Measurements from ENCODE around the gene SRRM4.
A peak's percentile ranks its signal among the peaks of the same experiment; 100 is the strongest.

Gene SRRM4

DNA sequence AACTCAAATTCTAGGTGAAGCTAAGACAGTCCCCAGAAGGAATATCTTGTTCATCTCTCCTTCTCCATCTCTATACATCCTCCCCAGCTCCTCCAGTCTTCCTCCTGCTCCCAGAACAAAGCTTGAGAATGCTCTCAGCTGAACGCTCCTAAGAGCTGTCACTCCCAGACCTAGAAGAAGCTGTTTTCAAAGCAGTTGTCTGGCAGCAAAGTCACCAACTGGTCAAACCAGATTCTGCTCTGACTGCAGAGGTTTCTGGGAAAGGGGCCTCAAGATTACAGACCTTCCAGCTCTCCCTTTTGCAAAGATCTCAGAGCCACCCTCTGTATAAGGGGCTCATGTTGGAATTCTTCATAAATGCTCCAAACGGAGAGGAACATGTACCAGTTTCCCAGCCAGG, 187.8 kb downstream of the SRRM4 start:
- Histone ChIP-seq H3K36me3 (ENCODE audit: control insufficient read depth, insufficient read depth, low read length) (no peaks in the 10 kb centered on the region), H3K9ac (ENCODE audit: low read length) (no peak overlapping the region), H3K27me3 (ENCODE audit: control insufficient read depth, insufficient read depth, low read length) (peaks cover 4% of the 10 kb centered on the region), H3K4me1 (ENCODE audit: control insufficient read depth, insufficient read depth, low read length) (no peaks in the 10 kb centered on the region), H3K4me3 (ENCODE audit: low read length) (no peak overlapping the region), H3K9me3 (ENCODE audit: control insufficient read depth, low read length) (no peaks in the 10 kb centered on the region)

DNA sequence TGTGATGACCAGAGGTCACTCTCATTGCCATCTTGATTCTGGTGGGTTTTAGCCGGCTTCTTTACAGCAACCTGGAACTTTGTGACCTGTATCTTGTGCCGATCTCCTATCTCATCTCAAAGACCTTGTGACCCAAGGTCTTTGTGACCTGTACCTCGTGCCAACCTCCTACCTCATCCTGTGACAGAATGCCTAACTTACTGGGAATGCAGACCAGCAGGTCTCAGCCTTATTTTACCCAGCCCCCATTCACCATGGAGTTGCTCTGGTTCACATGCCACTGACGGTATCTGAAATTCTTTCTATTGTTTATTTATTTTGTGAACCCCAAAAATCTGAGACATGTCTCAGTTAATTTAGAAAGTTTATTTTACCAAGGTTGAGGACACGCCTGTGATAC, 189.9 kb downstream of the SRRM4 start:
- Histone ChIP-seq H3K27me3 (ENCODE audit: control insufficient read depth, insufficient read depth, low read length) (peaks cover 5% of the 10 kb centered on the region), H3K4me3 (ENCODE audit: low read length) (no peak overlapping the region), H3K36me3 (ENCODE audit: control insufficient read depth, insufficient read depth, low read length) (no peaks in the 10 kb centered on the region), H3K9ac (ENCODE audit: low read length) (no peak overlapping the region), H3K9me3 (ENCODE audit: control insufficient read depth, low read length) (no peaks in the 10 kb centered on the region), H3K4me1 (ENCODE audit: control insufficient read depth, insufficient read depth, low read length) (no peaks in the 10 kb centered on the region)

DNA sequence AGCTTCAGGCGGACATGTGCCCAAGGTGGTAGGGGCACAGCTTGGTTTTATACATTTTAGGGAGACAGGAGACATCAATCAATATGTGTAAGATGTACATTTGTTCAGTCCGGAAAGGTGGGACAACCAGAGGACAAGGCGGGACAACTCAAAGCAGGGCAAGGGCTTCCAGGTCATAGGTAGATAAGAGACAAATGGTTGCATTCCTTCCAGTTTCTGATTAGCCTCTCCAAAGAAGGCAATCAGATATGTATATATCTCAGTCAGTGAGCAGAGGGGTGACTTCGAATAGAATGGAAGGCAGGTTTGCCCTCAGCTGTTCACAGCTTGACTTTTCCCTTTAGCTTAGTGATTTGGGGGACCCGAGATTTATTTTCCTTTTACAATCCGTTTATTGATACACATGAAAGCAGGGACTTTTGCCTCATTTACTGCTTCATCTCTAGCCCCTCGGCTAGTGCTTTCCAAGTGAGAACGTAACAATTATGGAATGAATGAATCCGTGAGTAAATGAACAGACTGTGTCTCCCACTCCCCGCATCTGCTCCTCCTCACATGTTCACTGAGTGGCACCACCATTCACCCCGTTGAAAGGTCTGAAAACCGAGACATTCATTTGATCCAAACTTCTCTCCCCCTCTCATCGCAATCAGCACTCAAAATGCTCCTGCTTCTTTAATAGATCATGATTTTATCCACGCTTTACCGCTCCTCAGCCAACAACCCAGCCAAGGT, 190.5 kb downstream of the SRRM4 start:
- peaks cover 6% of the 10 kb centered on the region for H3K27me3 ChIP-seq (ENCODE audit: control insufficient read depth, insufficient read depth, low read length)
- H3K4me1 ChIP-seq (ENCODE audit: control insufficient read depth, insufficient read depth, low read length), result no peaks in the 10 kb centered on the region
- no peak overlapping the region for H3K9ac ChIP-seq (ENCODE audit: low read length)
- H3K4me3 ChIP-seq (ENCODE audit: low read length), result no peak overlapping the region
- no peaks in the 10 kb centered on the region for H3K36me3 ChIP-seq (ENCODE audit: control insufficient read depth, insufficient read depth, low read length)
- H3K9me3 ChIP-seq (ENCODE audit: control insufficient read depth, low read length), result no peaks in the 10 kb centered on the region

DNA sequence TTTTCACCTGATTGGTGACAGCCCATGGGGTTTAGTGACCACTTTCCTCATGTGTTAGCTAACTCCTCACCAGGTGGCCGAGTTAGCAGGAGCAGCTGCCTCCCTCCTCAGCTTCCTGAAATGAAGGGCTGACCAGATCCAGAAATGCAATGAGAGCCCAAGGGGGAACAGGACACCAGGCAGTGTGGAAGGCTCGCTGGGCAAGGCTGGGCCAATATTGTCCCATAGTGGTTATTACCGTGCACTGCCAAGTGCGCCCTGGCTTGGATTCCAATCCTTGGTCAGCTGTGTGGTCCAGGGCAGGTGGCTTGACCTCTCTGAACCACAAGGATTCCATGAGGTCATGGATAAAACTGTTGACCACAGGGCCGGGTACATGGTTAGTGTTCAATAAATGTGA, 193.7 kb downstream of the SRRM4 start:
- peaks cover 13% of the 10 kb centered on the region for H3K27me3 ChIP-seq (ENCODE audit: control insufficient read depth, insufficient read depth, low read length)
- H3K9ac ChIP-seq (ENCODE audit: low read length), result no peak overlapping the region
- H3K36me3 ChIP-seq (ENCODE audit: control insufficient read depth, insufficient read depth, low read length), result no peaks in the 10 kb centered on the region
- no peaks in the 10 kb centered on the region for H3K9me3 ChIP-seq (ENCODE audit: control insufficient read depth, low read length)
- no peak overlapping the region for H3K4me3 ChIP-seq (ENCODE audit: low read length)
- H3K4me1 ChIP-seq (ENCODE audit: control insufficient read depth, insufficient read depth, low read length), result peaks cover 7% of the 10 kb centered on the region

DNA sequence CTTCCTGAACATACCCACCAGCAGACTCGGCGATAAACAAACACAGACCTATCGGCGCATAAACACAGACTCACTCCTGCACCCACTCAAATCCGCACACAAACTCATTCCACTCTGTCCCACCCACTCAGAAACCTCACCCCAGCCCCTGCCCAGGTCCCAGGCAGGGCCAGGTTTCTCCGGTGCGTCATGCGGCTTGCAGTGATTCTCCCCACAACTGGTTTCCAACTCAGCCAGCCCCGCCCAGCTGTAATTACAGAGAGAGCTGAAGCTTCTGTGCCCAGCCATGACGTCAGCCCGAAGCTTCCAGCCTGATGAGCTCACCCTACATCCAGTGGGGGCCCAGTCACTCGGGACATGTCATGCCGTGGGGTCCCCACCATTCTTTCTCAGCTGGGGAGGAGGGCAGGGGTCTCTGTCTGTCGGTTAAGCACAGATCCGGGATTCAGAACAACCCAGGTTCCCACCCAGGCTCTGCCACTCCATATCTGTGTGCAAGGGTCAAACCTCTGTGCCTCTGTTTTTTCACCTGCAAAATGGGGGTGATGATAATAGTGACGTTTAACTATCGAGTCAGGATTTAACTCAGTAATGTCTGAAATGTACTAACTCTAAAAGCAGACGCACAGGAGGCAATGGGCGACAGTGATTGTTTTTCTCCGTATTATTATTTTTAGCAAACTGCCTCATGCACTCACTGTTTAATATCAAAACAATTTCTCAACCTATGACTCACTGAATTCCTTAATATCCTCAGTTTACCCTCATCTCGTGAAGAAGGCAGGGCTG, 195.1 kb downstream of the SRRM4 start:
- Histone ChIP-seq H3K27me3 (ENCODE audit: control insufficient read depth, insufficient read depth, low read length) (peaks cover 13% of the 10 kb centered on the region), H3K9me3 (ENCODE audit: control insufficient read depth, low read length) (no peaks in the 10 kb centered on the region), H3K36me3 (ENCODE audit: control insufficient read depth, insufficient read depth, low read length) (no peaks in the 10 kb centered on the region), H3K9ac (ENCODE audit: low read length) (peak overlapping the region; percentile 57), H3K4me1 (ENCODE audit: control insufficient read depth, insufficient read depth, low read length) (peaks cover 7% of the 10 kb centered on the region), H3K4me3 (ENCODE audit: low read length) (no peak overlapping the region)

DNA sequence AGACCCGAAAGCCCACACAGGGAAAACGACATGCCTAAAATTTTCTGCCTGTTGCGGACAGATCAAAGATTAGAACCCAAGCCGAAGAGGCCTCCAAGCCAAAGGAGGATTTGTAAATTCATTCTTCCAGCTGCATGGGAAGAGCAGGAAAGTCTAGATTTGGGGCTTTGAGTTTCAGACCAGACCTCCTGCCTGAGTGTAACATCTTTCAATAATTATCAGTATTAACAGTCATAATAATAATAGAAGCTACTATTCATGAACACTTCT, 195.7 kb downstream of the SRRM4 start:
- H3K4me1 ChIP-seq (ENCODE audit: control insufficient read depth, insufficient read depth, low read length), result peaks cover 7% of the 10 kb centered on the region
- no peak overlapping the region for H3K4me3 ChIP-seq (ENCODE audit: low read length)
- H3K36me3 ChIP-seq (ENCODE audit: control insufficient read depth, insufficient read depth, low read length), result no peaks in the 10 kb centered on the region
- H3K9me3 ChIP-seq (ENCODE audit: control insufficient read depth, low read length), result no peaks in the 10 kb centered on the region
- H3K27me3 ChIP-seq (ENCODE audit: control insufficient read depth, insufficient read depth, low read length), result peaks cover 13% of the 10 kb centered on the region
- no peak overlapping the region for H3K9ac ChIP-seq (ENCODE audit: low read length)

DNA sequence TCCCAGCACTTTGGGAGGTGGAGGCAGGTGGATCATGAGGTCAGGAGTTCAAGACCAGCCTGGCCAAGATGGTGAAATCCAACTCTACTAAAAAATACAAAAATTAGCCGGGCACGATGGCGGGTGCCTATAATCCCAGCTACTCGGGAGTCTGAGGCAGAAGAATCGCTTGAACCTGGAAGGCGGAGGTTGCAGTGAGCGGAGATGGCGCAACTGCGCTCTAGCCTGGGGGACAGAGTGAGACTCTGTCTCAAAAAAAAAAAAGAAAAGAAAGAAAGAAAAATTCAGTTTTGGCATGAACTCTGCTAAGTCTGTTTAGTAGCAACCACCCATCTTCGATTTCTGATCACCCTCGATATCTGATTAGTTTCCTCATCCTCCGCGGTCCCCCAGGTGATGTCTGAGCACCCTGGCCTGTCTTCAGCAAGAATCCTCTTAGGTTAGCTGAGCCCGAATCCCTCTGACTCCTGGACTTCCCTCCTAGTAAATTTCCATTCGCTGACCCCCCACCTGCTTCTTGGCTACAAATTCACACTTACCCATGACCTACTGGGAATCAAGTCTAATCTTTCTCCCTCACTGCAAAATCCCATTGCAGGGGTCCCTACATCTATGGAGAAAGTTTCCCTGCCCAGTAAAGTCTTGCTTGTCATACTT, 196.5 kb downstream of the SRRM4 start:
- Histone ChIP-seq H3K9me3 (ENCODE audit: control insufficient read depth, low read length) (no peaks in the 10 kb centered on the region), H3K4me3 (ENCODE audit: low read length) (no peak overlapping the region), H3K4me1 (ENCODE audit: control insufficient read depth, insufficient read depth, low read length) (peaks cover 7% of the 10 kb centered on the region), H3K9ac (ENCODE audit: low read length) (no peak overlapping the region), H3K27me3 (ENCODE audit: control insufficient read depth, insufficient read depth, low read length) (peaks cover 13% of the 10 kb centered on the region), H3K36me3 (ENCODE audit: control insufficient read depth, insufficient read depth, low read length) (no peaks in the 10 kb centered on the region)

DNA sequence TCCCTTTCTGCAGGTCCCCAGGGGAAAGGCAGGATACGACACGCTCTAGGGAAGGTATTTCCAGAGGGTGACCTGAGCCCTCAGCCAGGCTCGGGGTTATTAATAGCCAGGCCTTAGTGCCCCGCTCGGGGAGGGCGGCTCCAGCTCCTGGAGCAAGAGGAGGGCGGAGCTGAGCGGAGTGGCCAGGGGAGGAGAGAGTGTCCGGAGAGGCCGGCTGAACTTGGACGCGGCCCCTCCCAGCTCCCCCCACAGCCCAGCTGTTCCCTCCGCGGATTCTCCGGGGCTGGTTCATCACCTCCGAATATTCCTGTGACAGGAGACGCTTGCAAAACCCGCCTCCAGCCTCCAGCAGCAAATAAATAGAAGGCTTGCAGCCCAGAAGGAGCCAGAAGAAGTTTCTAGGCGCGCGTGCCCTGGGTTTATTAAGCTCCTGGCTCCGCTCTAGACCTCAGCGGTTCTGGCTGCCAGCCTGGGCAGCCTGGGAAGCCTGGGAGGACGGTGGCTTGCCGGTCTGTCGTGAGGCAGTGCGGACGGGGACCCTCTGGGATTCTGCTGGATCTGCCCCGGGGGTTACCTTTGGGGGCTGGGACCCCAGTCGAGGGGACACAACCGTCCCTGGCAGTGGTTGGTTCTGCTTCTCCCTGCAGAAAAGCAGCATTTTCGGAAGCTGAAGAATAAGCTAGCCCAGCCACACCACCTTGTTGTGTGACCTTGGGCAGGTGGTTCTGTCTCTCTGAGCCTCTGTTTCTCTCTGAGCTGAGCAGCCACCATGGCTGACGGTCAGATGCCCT, 197.4 kb downstream of the SRRM4 start, which contains the start of gene HSPB8:
TSS of gene HSPB8 (plus strand) at position 388 of the 791 bp plus-strand sequence. CDS start at position 770, 382 bp downstream.
- H3K36me3 ChIP-seq (ENCODE audit: control insufficient read depth, insufficient read depth, low read length), result no peaks in the 10 kb centered on the region
- peak within 1 kb of the TSS; percentile 62 for H3K9ac ChIP-seq (ENCODE audit: low read length)
- no peaks in the 10 kb centered on the region for H3K9me3 ChIP-seq (ENCODE audit: control insufficient read depth, low read length)
- no peak within 1 kb of the TSS for H3K4me3 ChIP-seq (ENCODE audit: low read length)
- peaks cover 13% of the 10 kb centered on the region for H3K27me3 ChIP-seq (ENCODE audit: control insufficient read depth, insufficient read depth, low read length)
- peaks cover 7% of the 10 kb centered on the region for H3K4me1 ChIP-seq (ENCODE audit: control insufficient read depth, insufficient read depth, low read length)

DNA sequence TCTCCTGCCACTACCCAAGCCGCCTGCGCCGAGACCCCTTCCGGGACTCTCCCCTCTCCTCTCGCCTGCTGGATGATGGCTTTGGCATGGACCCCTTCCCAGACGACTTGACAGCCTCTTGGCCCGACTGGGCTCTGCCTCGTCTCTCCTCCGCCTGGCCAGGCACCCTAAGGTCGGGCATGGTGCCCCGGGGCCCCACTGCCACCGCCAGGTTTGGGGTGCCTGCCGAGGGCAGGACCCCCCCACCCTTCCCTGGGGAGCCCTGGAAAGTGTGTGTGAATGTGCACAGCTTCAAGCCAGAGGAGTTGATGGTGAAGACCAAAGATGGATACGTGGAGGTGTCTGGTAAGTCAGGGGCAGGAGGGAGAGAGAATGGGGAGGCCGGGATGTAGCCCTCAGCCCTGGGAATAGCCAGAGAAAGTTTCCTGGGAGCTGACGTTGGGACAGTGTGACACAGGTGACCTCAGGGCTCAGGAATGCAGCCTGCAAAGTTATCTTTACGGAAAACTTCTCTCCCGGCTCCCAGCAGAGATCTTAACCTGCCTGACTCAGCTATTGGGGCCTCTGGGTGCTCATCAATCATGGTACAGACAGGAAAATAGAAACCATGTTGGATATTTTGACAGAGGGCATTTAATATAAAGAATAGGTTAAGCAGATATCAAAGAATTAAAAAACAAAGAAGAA, 198.1 kb downstream of the SRRM4 start:
- no peaks in the 10 kb centered on the region for H3K36me3 ChIP-seq (ENCODE audit: control insufficient read depth, insufficient read depth, low read length)
- no peak overlapping the region for H3K4me3 ChIP-seq (ENCODE audit: low read length)
- no peaks in the 10 kb centered on the region for H3K9me3 ChIP-seq (ENCODE audit: control insufficient read depth, low read length)
- H3K4me1 ChIP-seq (ENCODE audit: control insufficient read depth, insufficient read depth, low read length), result peaks cover 7% of the 10 kb centered on the region
- H3K9ac ChIP-seq (ENCODE audit: low read length), result peak overlapping the region; percentile 62
- peaks cover 13% of the 10 kb centered on the region for H3K27me3 ChIP-seq (ENCODE audit: control insufficient read depth, insufficient read depth, low read length)

DNA sequence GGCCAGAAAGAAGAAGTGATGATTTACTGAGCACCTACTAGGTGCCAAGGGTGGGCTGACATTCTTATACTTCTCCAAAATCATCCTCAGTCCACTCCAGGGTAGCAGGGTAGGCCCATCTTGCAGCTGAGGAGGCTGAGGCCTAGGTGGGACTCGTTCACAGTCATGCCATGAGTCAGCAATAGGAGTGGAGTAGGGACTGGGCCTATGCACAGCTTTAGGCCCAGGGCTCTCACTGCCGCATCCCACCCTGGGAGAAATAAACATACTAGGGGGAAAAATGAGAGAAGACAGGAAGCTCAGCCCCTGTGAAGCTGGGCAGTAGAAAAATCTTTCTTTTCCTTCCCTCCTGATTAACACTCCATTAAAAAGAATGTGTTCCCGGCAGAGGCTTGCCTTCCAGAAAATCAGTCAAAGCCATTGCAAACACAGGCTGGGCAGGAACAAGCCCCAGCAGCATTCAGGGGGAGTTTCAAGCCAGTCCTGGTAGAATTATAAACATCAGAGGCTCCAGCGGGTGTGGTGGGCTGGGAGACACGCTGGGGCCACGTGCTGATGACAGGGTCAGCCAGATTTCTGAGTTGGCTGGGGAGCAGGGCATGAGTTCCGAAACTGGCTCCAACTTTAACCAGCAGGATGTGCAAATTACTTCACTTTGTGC, 199.2 kb downstream of the SRRM4 start:
- Histone ChIP-seq H3K4me1 (ENCODE audit: control insufficient read depth, insufficient read depth, low read length) (peaks cover 7% of the 10 kb centered on the region), H3K9me3 (ENCODE audit: control insufficient read depth, low read length) (no peaks in the 10 kb centered on the region), H3K36me3 (ENCODE audit: control insufficient read depth, insufficient read depth, low read length) (no peaks in the 10 kb centered on the region), H3K4me3 (ENCODE audit: low read length) (no peak overlapping the region), H3K9ac (ENCODE audit: low read length) (peak overlapping the region; percentile 25), H3K27me3 (ENCODE audit: control insufficient read depth, insufficient read depth, low read length) (peaks cover 13% of the 10 kb centered on the region)

DNA sequence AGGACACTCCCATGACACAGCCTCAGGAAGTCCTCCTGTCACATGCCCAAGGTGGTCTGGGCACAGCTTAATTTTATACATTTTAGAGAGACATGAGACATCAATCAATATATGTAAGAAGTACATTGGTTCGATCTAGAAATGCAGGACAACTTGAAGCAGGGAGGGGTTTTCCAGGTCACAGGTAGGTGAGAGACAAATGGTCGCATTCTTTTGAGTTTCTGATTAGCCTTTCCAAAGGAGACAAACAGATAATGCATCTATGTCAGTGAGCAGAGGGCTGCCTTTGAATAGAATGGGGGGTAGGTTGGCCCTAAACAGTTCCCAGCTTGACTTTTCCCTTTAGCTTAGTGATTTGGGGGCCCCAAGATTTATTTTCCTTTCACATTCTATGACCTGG, 199.9 kb downstream of the SRRM4 start:
- no peak overlapping the region for H3K4me3 ChIP-seq (ENCODE audit: low read length)
- H3K27me3 ChIP-seq (ENCODE audit: control insufficient read depth, insufficient read depth, low read length), result peaks cover 9% of the 10 kb centered on the region
- H3K9ac ChIP-seq (ENCODE audit: low read length), result no peak overlapping the region
- H3K4me1 ChIP-seq (ENCODE audit: control insufficient read depth, insufficient read depth, low read length), result peaks cover 7% of the 10 kb centered on the region
- H3K36me3 ChIP-seq (ENCODE audit: control insufficient read depth, insufficient read depth, low read length), result no peaks in the 10 kb centered on the region
- H3K9me3 ChIP-seq (ENCODE audit: control insufficient read depth, low read length), result no peaks in the 10 kb centered on the region

All from mucosa of stomach (tissue), 1 donor.